IMR-90 (cell line): Measurements from ENCODE around the gene CAGE1. TPM values are rescaled to one million over a fixed set of nuclear protein-coding genes. Genes with fewer than 3 reads are reported as not detected.

Experiments
- ATAC-seq: fragments of 200-7000 bp; cut with Tn5 transposase; 2 replicates; pipeline ENCODE4 v1.9.1; 2020; ENCODE audit warnings: low read depth, mild to moderate bottlenecking, moderate library complexity
- BruUV-seq: library from RNA; stranded (reverse); fragments of 400-500 nt; replicated peaks from 2 replicates; lab custom pipeline; 2021; lab: Mats Ljungman, UMichigan
- CTCF ChIA-PET: fragments of 300-600 bp; formaldehyde crosslinking; extraction: SDS; loops from one replicate; lab custom pipeline; 2021; ENCODE audit warnings: antibody characterized with exemption; lab: Yijun Ruan, JAX
- POLR2A ChIA-PET: fragments of 300-600 bp; sonication (Branson Sonifier 250); formaldehyde crosslinking; loops from one replicate; lab custom pipeline; 2022; ENCODE audit warnings: antibody characterized with exemption; ENCODE audit not compliant: unreplicated experiment; lab: Charles Lee
- DNase-seq: peaks from one replicate; pipeline ENCODE4 v3.0.0; 2013
- H2AFZ ChIP-seq: replicated peaks from 2 replicates; pipeline ENCODE3; 2013; ENCODE audit warnings: low read length, mild to moderate bottlenecking; ENCODE audit not compliant: poor library complexity
- H2AK5ac ChIP-seq: 2 replicates; pipeline ENCODE4 v1.6.1; 2013; ENCODE audit warnings: low read depth, low read length, inconsistent platforms
- H2AK9ac ChIP-seq: replicated peaks from 2 replicates; pipeline ENCODE3; 2013; ENCODE audit warnings: mild to moderate bottlenecking, low read depth, low read length, moderate library complexity; ENCODE audit not compliant: poor library complexity
- H2BK120ac ChIP-seq: 2 replicates; pipeline ENCODE4 v1.6.1; 2013; ENCODE audit warnings: low read depth, low read length, inconsistent platforms
- H2BK15ac ChIP-seq: 3 replicates; pipeline ENCODE4 v1.6.1; 2013; ENCODE audit warnings: low read depth, low read length, inconsistent platforms
- H2BK20ac ChIP-seq: 2 replicates; pipeline ENCODE4 v1.6.1; 2013; ENCODE audit warnings: low read depth, mild to moderate bottlenecking, inconsistent platforms, low read length, moderate library complexity
- H2BK5ac ChIP-seq: 2 replicates; pipeline ENCODE4 v1.6.1; 2013; ENCODE audit warnings: mild to moderate bottlenecking, low read depth, low read length, inconsistent platforms; ENCODE audit not compliant: poor library complexity, severe bottlenecking
- H3K14ac ChIP-seq: replicated peaks from 2 replicates; pipeline ENCODE4 v1.6.1; 2013; ENCODE audit warnings: low read depth, low read length, inconsistent platforms
- H3K18ac ChIP-seq: 2 replicates; pipeline ENCODE4 v1.6.1; 2013; ENCODE audit warnings: low read depth, low read length, control low read depth
- H3K23ac ChIP-seq: 2 replicates; pipeline ENCODE4 v1.6.1; 2013; ENCODE audit warnings: low read depth, low read length, inconsistent platforms
- H3K27ac ChIP-seq: 2 replicates; pipeline ENCODE4 v1.5.1; 2013; ENCODE audit warnings: mild to moderate bottlenecking, control low read depth, low read length; ENCODE audit not compliant: insufficient read depth
- H3K27me3 ChIP-seq: 2 replicates; pipeline ENCODE4 v1.6.1; 2013; ENCODE audit warnings: low read length; ENCODE audit not compliant: control insufficient read depth, insufficient read depth
- H3K36me3 ChIP-seq: 2 replicates; pipeline ENCODE4 v1.6.1; 2013; ENCODE audit warnings: low read length, mixed read lengths; ENCODE audit not compliant: control insufficient read depth, insufficient read depth
- H3K4ac ChIP-seq: 2 replicates; pipeline ENCODE4 v1.6.1; 2013; ENCODE audit warnings: low read depth, low read length, inconsistent platforms
- H3K4me1 ChIP-seq: 2 replicates; pipeline ENCODE4 v1.6.1; 2013; ENCODE audit warnings: low read length, mixed read lengths; ENCODE audit not compliant: control insufficient read depth, insufficient read depth
- H3K4me2 ChIP-seq: 2 replicates; pipeline ENCODE4 v1.6.1; 2013; ENCODE audit warnings: low read depth, mild to moderate bottlenecking, control low read depth, low read length, moderate library complexity
- H3K4me3 ChIP-seq: 2 replicates; pipeline ENCODE4 v1.5.1; 2013; ENCODE audit warnings: low read depth, mild to moderate bottlenecking, control low read depth, low read length, moderate library complexity; ENCODE audit not compliant: insufficient read depth
- H3K56ac ChIP-seq: 2 replicates; pipeline ENCODE4 v1.6.1; 2013; ENCODE audit warnings: low read length, inconsistent platforms; ENCODE audit not compliant: insufficient read depth; ENCODE audit errors: extremely low read depth
- H3K79me1 ChIP-seq, 2 experiments: 2 replicates each; pipeline ENCODE4 v1.6.1; 2013; ENCODE audit warnings: low read length in 2 of 2, inconsistent platforms in 1 of 2, low read depth in 1 of 2
- H3K9ac ChIP-seq: 2 replicates; pipeline ENCODE4 v1.6.1; 2013; ENCODE audit warnings: low read depth, low read length, control low read depth
- H3K9me1 ChIP-seq: 2 replicates; pipeline ENCODE4 v1.6.1; 2013; ENCODE audit warnings: low read length, inconsistent platforms; ENCODE audit not compliant: insufficient read depth
- H3K9me3 ChIP-seq: 2 replicates; pipeline ENCODE4 v1.6.1; 2013; ENCODE audit warnings: low read length; ENCODE audit not compliant: control insufficient read depth, insufficient read depth
- H4K20me1 ChIP-seq: 2 replicates; pipeline ENCODE4 v1.6.1; 2013; ENCODE audit warnings: low read length, inconsistent platforms; ENCODE audit not compliant: insufficient read depth
- H4K5ac ChIP-seq: 2 replicates; pipeline ENCODE4 v1.6.1; 2013; ENCODE audit warnings: mild to moderate bottlenecking, low read depth, low read length, control low read depth
- H4K8ac ChIP-seq, 2 experiments: 2 replicates each; pipeline ENCODE4 v1.6.1; 2013; ENCODE audit warnings: low read depth in 2 of 2, low read length in 2 of 2, control low read depth in 1 of 2, inconsistent platforms in 1 of 2
- H4K91ac ChIP-seq: 2 replicates; pipeline ENCODE4 v1.6.1; 2013; ENCODE audit warnings: low read depth, low read length, inconsistent platforms; ENCODE audit not compliant: insufficient read depth
- BHLHE40 ChIP-seq: fragments of 150-350 bp; IDR thresholded peaks from 2 replicates; pipeline ENCODE4 v1.6.1; 2016; ENCODE audit warnings: mild to moderate bottlenecking, low read depth, low read length
- CEBPB ChIP-seq: IDR thresholded peaks from 2 replicates; pipeline ENCODE4 v1.6.1; 2012; ENCODE audit warnings: low read depth, low read length, improper control_type of control experiment
- CHD1 ChIP-seq: IDR thresholded peaks from 2 replicates; pipeline ENCODE4 v1.6.1; 2012; ENCODE audit warnings: low read depth, low read length, improper control_type of control experiment
- ELK1 ChIP-seq: fragments of 150-350 bp; IDR thresholded peaks from 2 replicates; pipeline ENCODE4 v1.6.1; 2016; ENCODE audit warnings: low read depth, mild to moderate bottlenecking, low read length, moderate library complexity, borderline replicate concordance
- FOS ChIP-seq: fragments of 150-350 bp; IDR thresholded peaks from 2 replicates; pipeline ENCODE4 v1.6.1; 2016; ENCODE audit warnings: low read depth, low read length
- MAFK ChIP-seq: IDR thresholded peaks from 2 replicates; pipeline ENCODE4 v1.6.1; 2012; ENCODE audit warnings: low read depth, low read length, improper control_type of control experiment
- MAZ ChIP-seq: IDR thresholded peaks from 2 replicates; pipeline ENCODE4 v1.6.1; 2012; ENCODE audit warnings: low read depth, mild to moderate bottlenecking, low read length, improper control_type of control experiment, moderate library complexity, borderline replicate concordance
- MXI1 ChIP-seq: IDR thresholded peaks from 2 replicates; pipeline ENCODE4 v1.6.1; 2012; ENCODE audit warnings: low read depth, mild to moderate bottlenecking, low read length, moderate library complexity, borderline replicate concordance
- POLR2A ChIP-seq: IDR thresholded peaks from 2 replicates; pipeline ENCODE4 v1.6.1; 2012; ENCODE audit warnings: mild to moderate bottlenecking, low read depth, low read length
- RAD21 ChIP-seq: IDR thresholded peaks from 2 replicates; pipeline ENCODE4 v1.6.1; 2012; ENCODE audit warnings: low read length, improper control_type of control experiment
- RCOR1 ChIP-seq: IDR thresholded peaks from 2 replicates; pipeline ENCODE4 v1.6.1; 2012; ENCODE audit warnings: mild to moderate bottlenecking, low read length, improper control_type of control experiment; ENCODE audit not compliant: insufficient replicate concordance
- RFX5 ChIP-seq: IDR thresholded peaks from 2 replicates; pipeline ENCODE4 v1.8.0; 2012; ENCODE audit warnings: low read depth, mild to moderate bottlenecking, low read length, moderate library complexity
- SMC3 ChIP-seq: fragments of 150-350 bp; IDR thresholded peaks from 2 replicates; pipeline ENCODE4 v1.6.1; 2016; ENCODE audit warnings: low read depth, mild to moderate bottlenecking, antibody characterized with exemption, low read length, moderate library complexity
- USF2 ChIP-seq: fragments of 150-350 bp; IDR thresholded peaks from 2 replicates; pipeline ENCODE4 v1.6.1; 2017; ENCODE audit warnings: mild to moderate bottlenecking, antibody characterized with exemption, low read length, low read depth
- WGBS, 2 experiments: methylation state at CpG; one replicate each; pipeline versions ENCODE4 v1.1.5 to v1.1.7; 2013; ENCODE audit warnings: missing lambda C conversion rate in 2 of 2; ENCODE audit not compliant: insufficient read length in 1 of 2; ENCODE audit errors: extremely low coverage in 2 of 2; 5-methylcytosine and 5-hydroxymethylcytosine counted together
- dilution Hi-C: fragments of 300-500 bp; cut with HindIII; formaldehyde crosslinking; loops from one replicate; pipeline ENCODE4 v1.14.3; 2018; ENCODE audit warnings: low sequenced_read_pairs; ENCODE audit not compliant: unreplicated experiment
- in situ Hi-C: fragments of 300-500 bp; cut with MboI; formaldehyde crosslinking; loops from 3 replicates; pipeline ENCODE4 v1.14.3; 2019; ENCODE audit warnings: low sequenced_read_pairs, inconsistent platforms, mixed read lengths
- intact Hi-C: fragments of 100-400 bp; cut with micrococcal nuclease; formaldehyde crosslinking; loops from 2 replicates; pipeline ENCODE4 v1.10.0; 2022
- polyA plus RNA-seq, 3 experiments: library from polyadenylated mRNA; depleted of rRNA; stranded (reverse); fragments of >200 nt; gene quantifications; 2 replicates each; pipeline ENCODE4 v1.2.3, GENCODE V29; 2012; ENCODE audit warnings: low replicate concordance in 1 of 3
- total RNA-seq: library from RNA; depleted of rRNA; stranded (reverse); fragments of >200 nt; gene quantifications from 2 replicates; pipeline ENCODE4 v1.2.3, GENCODE V29; 2012

Gene CAGE1
- total and polyA plus RNA-seq, 2 of the 4 experiments (the other 2 are of a cell fraction), result not detected

- H4K8ac ChIP-seq, result no peak overlapping the region
- H3K36me3 ChIP-seq, result no peaks in the 10 kb centered on the region
- no peak overlapping the region for H2AFZ ChIP-seq
- no peak overlapping the region for H2AK5ac ChIP-seq
- no peak for DNase-seq
- no peak overlapping the region for H2BK5ac ChIP-seq
- H4K91ac ChIP-seq, result no peak overlapping the region
- 73% methylated on average over 3 of the region's 7 CpGs; no CpG with 5 or more reads in 1 of the 2 experiments for WGBS, 2 experiments
- H3K79me1 ChIP-seq, result no peaks in the 10 kb centered on the region
- no peak overlapping the region for H3K9ac ChIP-seq
- no peak overlapping the region for H3K56ac ChIP-seq
- H2BK20ac ChIP-seq, result no peak overlapping the region
- H2AK9ac ChIP-seq, result no peak overlapping the region
- no peak overlapping the region for H3K23ac ChIP-seq
- no peaks in the 10 kb centered on the region for H3K9me1 ChIP-seq
- H4K20me1 ChIP-seq, result no peaks in the 10 kb centered on the region
- ChIA-PET CTCF (no interaction called here), POLR2A (no interaction called here)
- no peak overlapping the region for H4K5ac ChIP-seq
- no peak overlapping the region for H2BK15ac ChIP-seq
- H3K18ac ChIP-seq, result no peak overlapping the region
- in situ Hi-C loops (no loop called here), intact Hi-C loops (no loop called here), dilution Hi-C loops (no loop called here)
- no peak overlapping the region for H3K14ac ChIP-seq
- H3K27me3 ChIP-seq, result no peaks in the 10 kb centered on the region
- H3K9me3 ChIP-seq, result no peaks in the 10 kb centered on the region
- no TSS peak for BruUV-seq
- H3K27ac ChIP-seq, result no peak overlapping the region
- H3K4me1 ChIP-seq, result no peaks in the 10 kb centered on the region
- H3K4me2 ChIP-seq, result no peak overlapping the region
- no peak overlapping the region for H3K4ac ChIP-seq
- TF ChIP-seq ELK1 (no peak), SMC3 (no peak), MAFK (no peak), MXI1 (no peak), USF2 (no peak), POLR2A (no peak), CEBPB (no peak), RCOR1 (no peak), RFX5 (no peak), CHD1 (no peak), MAZ (no peak), FOS (no peak), BHLHE40 (no peak), RAD21 (no peak)
- no peak for ATAC-seq
- H3K4me3 ChIP-seq, result no peak overlapping the region
- H2BK120ac ChIP-seq, result no peak overlapping the region
Measured at GRCh38 chr6:7324520-7324919, 65.0 kb downstream of the CAGE1 start.
